ENCODE data around the gene DHRS13. TPM values are rescaled to one million over a fixed set of nuclear protein-coding genes. Genes with fewer than 3 reads are reported as not detected.

Gene DHRS13
- total RNA-seq, 2 experiments from 2014 or later: 23.1 to 25.9 TPM

- Mint-ChIP-seq H3K4me1 (peaks cover 21% of the 10 kb centered on the region), H3K9me3 (ENCODE audit: low read depth) (no peaks in the 10 kb centered on the region), H3K27ac (no peak overlapping the region), H3K27me3 (no peaks in the 10 kb centered on the region), H3K4me3 (no peak overlapping the region), H3K36me3 (peaks cover 1% of the 10 kb centered on the region)
- DNase-seq (no peak), ATAC-seq (no peak)
- CTCF ChIA-PET: no interaction called here
Observed at GRCh38 chr17:28867276-28867675, 35.6 kb downstream of the DHRS13 start.

- CTCF ChIA-PET: interaction anchor here (0.6 to 1.3 kb wide), 4 partner anchors 19 to 103 kb away, joined by 3 to 4 read pairs (median 4); no protein-coding TSS in a partner anchor
- Mint-ChIP-seq H3K36me3 (peaks cover 3% of the 10 kb centered on the region), H3K4me1 (peaks cover 11% of the 10 kb centered on the region), H3K27ac (no peak overlapping the region), H3K4me3 (no peak overlapping the region), H3K9me3 (ENCODE audit: low read depth) (no peaks in the 10 kb centered on the region), H3K27me3 (no peaks in the 10 kb centered on the region)
- DNase-seq (no peak), ATAC-seq (no peak)
Observed at GRCh38 chr17:28865946-28866752, 36.7 kb downstream of the DHRS13 start.

GRCh38 chr17:28864991-28865849 lies 37.7 kb downstream of the DHRS13 start:
- ATAC-seq: no peak
- H3K9me3 Mint-ChIP-seq (ENCODE audit: low read depth): no peaks in the 10 kb centered on the region
- no peak for DNase-seq
- H3K4me1 Mint-ChIP-seq: peaks cover 8% of the 10 kb centered on the region
- CTCF ChIA-PET: interaction anchor here (0.5 to 1.3 kb wide), 5 partner anchors 23 to 429 kb away, joined by 3 to 4 read pairs (median 4); partner anchors contain the start of gene FAM222B
- H3K27ac Mint-ChIP-seq: no peak overlapping the region
- peaks cover 7% of the 10 kb centered on the region for H3K36me3 Mint-ChIP-seq
- H3K27me3 Mint-ChIP-seq: no peaks in the 10 kb centered on the region
- no peak overlapping the region for H3K4me3 Mint-ChIP-seq

GRCh38 chr17:28863953-28864352 lies 38.9 kb downstream of the DHRS13 start:
- Mint-ChIP-seq H3K4me1 (peaks cover 8% of the 10 kb centered on the region), H3K27ac (no peak overlapping the region), H3K9me3 (ENCODE audit: low read depth) (no peaks in the 10 kb centered on the region), H3K27me3 (no peaks in the 10 kb centered on the region), H3K4me3 (no peak overlapping the region), H3K36me3 (peaks cover 10% of the 10 kb centered on the region)
- CTCF ChIA-PET: interaction anchor here (0.5 to 1.8 kb wide), 6 partner anchors 12 to 442 kb away, joined by 3 to 7 read pairs (median 4); partner anchors contain the start of gene FAM222B
- no peak for ATAC-seq
- no peak for DNase-seq

- Mint-ChIP-seq H3K27me3 (no peaks in the 10 kb centered on the region), H3K4me1 (peaks cover 9% of the 10 kb centered on the region), H3K9me3 (ENCODE audit: low read depth) (no peaks in the 10 kb centered on the region), H3K27ac (no peak overlapping the region), H3K4me3 (no peak overlapping the region), H3K36me3 (peaks cover 16% of the 10 kb centered on the region)
- ATAC-seq: no peak
- no peak for DNase-seq
- CTCF ChIA-PET: interaction anchor here (1.0 to 1.8 kb wide), 5 partner anchors 11 to 98 kb away, joined by 3 to 7 read pairs (median 3); no protein-coding TSS in a partner anchor
Observed at GRCh38 chr17:28862561-28862960, 40.3 kb downstream of the DHRS13 start.

GRCh38 chr17:28861393-28862203 lies 41.3 kb downstream of the DHRS13 start:
- DNase-seq (no peak), ATAC-seq (no peak)
- Mint-ChIP-seq H3K4me1 (peaks cover 10% of the 10 kb centered on the region), H3K36me3 (peaks cover 19% of the 10 kb centered on the region), H3K27ac (no peak overlapping the region), H3K27me3 (no peaks in the 10 kb centered on the region), H3K4me3 (no peak overlapping the region), H3K9me3 (ENCODE audit: low read depth) (no peaks in the 10 kb centered on the region)
- CTCF ChIA-PET: interaction anchor here (1.0 to 1.2 kb wide), 3 partner anchors 10 to 97 kb away, joined by 3 to 5 read pairs (median 3); no protein-coding TSS in a partner anchor

- no peaks in the 10 kb centered on the region for H3K27me3 Mint-ChIP-seq
- DNase-seq (no peak), ATAC-seq (no peak)
- no peak overlapping the region for H3K27ac Mint-ChIP-seq
- H3K9me3 Mint-ChIP-seq (ENCODE audit: low read depth): no peaks in the 10 kb centered on the region
- peaks cover 19% of the 10 kb centered on the region for H3K36me3 Mint-ChIP-seq
- no peak overlapping the region for H3K4me3 Mint-ChIP-seq
- peaks cover 14% of the 10 kb centered on the region for H3K4me1 Mint-ChIP-seq
- CTCF ChIA-PET: interaction anchor here (1.0 kb wide), 1 partner anchor 11 kb away, joined by 4 read pairs; no protein-coding TSS in a partner anchor
Observed at GRCh38 chr17:28860363-28860808, 42.5 kb downstream of the DHRS13 start.

- Mint-ChIP-seq H3K4me3 (no peak overlapping the region), H3K9me3 (ENCODE audit: low read depth) (no peaks in the 10 kb centered on the region), H3K4me1 (peaks cover 22% of the 10 kb centered on the region), H3K27ac (peak overlapping the region; percentile 59), H3K27me3 (no peaks in the 10 kb centered on the region), H3K36me3 (peaks cover 19% of the 10 kb centered on the region)
- CTCF ChIA-PET: interaction anchor here (0.5 to 1.7 kb wide), 4 partner anchors 9 to 109 kb away, joined by 3 to 7 read pairs (median 4); no protein-coding TSS in a partner anchor
- DNase-seq (no peak), ATAC-seq (no peak)
Observed at GRCh38 chr17:28858801-28859355, 44.0 kb downstream of the DHRS13 start.

- peaks cover 25% of the 10 kb centered on the region for H3K4me1 Mint-ChIP-seq
- no peaks in the 10 kb centered on the region for H3K9me3 Mint-ChIP-seq (ENCODE audit: low read depth)
- no peak overlapping the region for H3K27ac Mint-ChIP-seq
- CTCF ChIA-PET: interaction anchor here (0.5 to 1.7 kb wide), 5 partner anchors 8 to 108 kb away, joined by 3 to 7 read pairs (median 3); partner anchors contain the start of gene DHRS13
- DNase-seq (no peak), ATAC-seq (no peak)
- H3K36me3 Mint-ChIP-seq: peaks cover 19% of the 10 kb centered on the region
- H3K4me3 Mint-ChIP-seq: no peak overlapping the region
- no peaks in the 10 kb centered on the region for H3K27me3 Mint-ChIP-seq
Observed at GRCh38 chr17:28857905-28858800, 44.7 kb downstream of the DHRS13 start.

- Mint-ChIP-seq H3K9me3 (ENCODE audit: low read depth) (no peaks in the 10 kb centered on the region), H3K36me3 (peaks cover 17% of the 10 kb centered on the region), H3K27me3 (no peaks in the 10 kb centered on the region), H3K4me3 (peak overlapping the region; percentile 83), H3K4me1 (peaks cover 25% of the 10 kb centered on the region), H3K27ac (no peak overlapping the region)
- no peak for DNase-seq
- CTCF ChIA-PET: interaction anchor here (0.7 to 1.7 kb wide), 5 partner anchors 15 to 1070 kb away, joined by 3 to 7 read pairs (median 3); no protein-coding TSS in a partner anchor
- ATAC-seq: no peak
Observed at GRCh38 chr17:28856028-28856574, 46.8 kb downstream of the DHRS13 start.

- peaks cover 25% of the 10 kb centered on the region for H3K4me1 Mint-ChIP-seq
- H3K27ac Mint-ChIP-seq: peak overlapping the region; percentile 81
- CTCF ChIA-PET: interaction anchor here (1.0 to 1.7 kb wide), 3 partner anchors 61 to 98 kb away, joined by 3 to 7 read pairs (median 3); no protein-coding TSS in a partner anchor
- ATAC-seq: no peak
- H3K4me3 Mint-ChIP-seq: peak overlapping the region; percentile 83
- H3K27me3 Mint-ChIP-seq: no peaks in the 10 kb centered on the region
- no peaks in the 10 kb centered on the region for H3K9me3 Mint-ChIP-seq (ENCODE audit: low read depth)
- no peak for DNase-seq
- H3K36me3 Mint-ChIP-seq: peaks cover 12% of the 10 kb centered on the region
Observed at GRCh38 chr17:28855336-28855679, 47.6 kb downstream of the DHRS13 start.

Measured in activated CD8-positive, alpha-beta memory T cell treated with anti-CD3 and anti-CD28 coated beads, Interleukin-2, amount 10 ng/mL, durations not matched to agents 7 days and 5 days (primary cell).